HG02763 (cell line): ENCODE measurements around the gene PCDHA3.
"Not testable (repeated sequence)": the region's sequence is repeated elsewhere in the genome, so short reads cannot be mapped to it uniquely, and the experiment has no call there.

Experiments
- ATAC-seq: cut with Tn5 transposase; IDR thresholded peaks from one replicate; pipeline ENCODE4 v1.9.1; 2021; ENCODE audit warnings: mild to moderate bottlenecking, moderate library complexity; ENCODE audit not compliant: unreplicated experiment

Gene PCDHA3

DNA sequence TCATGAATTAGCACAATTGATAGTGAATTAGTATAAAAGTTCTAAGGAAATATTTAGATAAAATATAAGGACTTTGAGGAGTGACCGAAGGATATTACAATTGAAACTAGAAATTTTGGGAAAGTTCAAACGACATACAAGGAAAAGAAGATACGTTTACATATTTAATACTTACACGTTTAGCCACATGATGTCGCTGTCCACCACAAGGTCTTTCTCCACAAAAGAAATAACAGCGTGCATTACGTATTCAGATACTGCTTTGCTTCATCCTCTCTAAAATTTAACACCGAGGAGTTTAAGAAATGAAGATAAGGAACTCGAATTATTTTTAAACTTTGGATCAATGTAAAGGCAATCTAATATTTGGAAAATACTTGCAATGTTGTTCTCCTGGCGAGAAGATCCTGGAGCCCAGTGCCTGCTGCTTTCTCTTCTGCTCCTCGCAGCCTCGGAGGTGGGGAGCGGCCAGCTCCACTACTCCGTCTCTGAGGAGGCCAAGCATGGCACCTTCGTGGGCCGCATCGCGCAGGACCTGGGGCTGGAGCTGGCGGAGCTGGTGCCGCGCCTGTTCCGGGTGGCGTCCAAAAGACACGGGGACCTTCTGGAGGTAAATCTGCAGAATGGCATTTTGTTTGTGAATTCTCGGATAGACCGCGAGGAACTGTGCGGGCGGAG lies at the start of gene PCDHA3:
Gene PCDHA3, plus strand, starts transcription at position 242 of the 678 bp plus-strand sequence.
- ATAC-seq: no peak

DNA sequence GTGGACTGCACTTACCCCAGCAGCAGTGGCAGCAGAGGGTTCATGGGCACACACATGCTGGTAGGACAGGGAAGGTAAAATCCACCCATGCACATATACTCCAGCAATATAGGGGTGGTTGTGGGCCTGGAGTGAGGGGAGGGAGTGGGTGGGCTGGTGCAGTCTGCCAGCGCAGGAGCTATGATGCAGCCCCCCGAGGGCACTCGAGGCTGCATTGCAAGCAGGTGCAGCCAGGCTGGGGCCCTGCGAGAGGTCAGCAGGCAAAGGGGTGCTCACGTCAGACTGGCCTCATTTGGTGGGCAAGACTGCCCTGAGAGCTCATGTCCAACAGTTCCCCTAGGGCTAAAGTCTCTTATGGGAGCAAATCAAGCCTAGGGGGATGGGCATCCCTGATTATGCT lies 47.3 kb upstream of the PCDHA3 start:
- no peak for ATAC-seq

DNA sequence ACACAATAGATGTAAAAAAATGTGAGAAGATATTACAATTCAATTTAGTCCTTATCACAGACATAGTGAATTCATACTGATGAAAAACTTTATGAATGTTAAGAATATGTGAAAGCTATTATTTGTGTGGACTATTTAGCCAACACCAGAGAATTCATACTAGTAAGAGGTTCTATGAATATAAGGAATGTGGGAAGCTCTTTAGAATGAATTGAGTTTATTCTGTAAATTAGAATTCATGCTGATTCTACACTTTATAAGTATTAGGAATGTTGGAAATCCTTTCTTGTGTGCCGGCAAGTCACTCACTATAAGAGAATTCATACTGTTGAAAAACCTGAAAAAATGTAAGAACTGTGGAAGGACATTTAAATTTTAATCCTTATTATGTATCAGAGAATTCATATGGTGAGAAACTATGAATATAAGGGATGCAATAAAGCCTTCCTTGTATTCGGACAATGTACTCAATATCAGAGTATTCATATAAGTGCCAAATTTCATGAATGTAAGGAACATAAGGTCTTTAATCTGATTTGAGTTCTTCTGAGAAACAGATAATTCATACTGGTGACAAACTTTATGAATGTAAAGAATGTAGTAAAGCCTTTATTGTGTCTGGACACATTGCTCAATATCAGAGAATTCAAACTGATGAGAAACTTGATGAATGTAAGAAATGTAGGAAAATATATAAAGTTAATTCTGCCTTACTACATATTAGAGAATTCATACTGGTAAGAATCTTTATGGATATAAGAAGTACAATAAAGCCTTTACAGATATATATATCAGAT lies 36.5 kb upstream of the PCDHA3 start:
- ATAC-seq: no peak

DNA sequence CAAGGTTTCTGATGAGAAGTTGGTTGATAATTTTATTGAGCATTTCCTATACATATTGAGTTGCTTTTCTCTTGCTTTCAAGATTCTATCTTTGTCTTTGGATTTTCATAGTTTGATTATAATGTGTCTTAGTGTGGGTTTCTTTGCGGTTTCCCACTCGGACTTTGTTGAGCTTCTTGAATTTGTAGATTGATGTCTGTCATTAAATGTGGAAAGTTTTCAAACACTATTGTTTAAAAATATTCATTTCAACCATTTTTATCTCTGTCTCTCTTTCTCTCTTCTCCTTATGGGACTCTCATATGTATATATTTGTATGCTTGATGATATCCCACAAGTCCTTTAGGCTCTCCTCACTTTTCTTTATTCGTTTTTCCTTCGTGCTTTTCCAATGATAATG lies 33.4 kb upstream of the PCDHA3 start:
- no peak for ATAC-seq

DNA sequence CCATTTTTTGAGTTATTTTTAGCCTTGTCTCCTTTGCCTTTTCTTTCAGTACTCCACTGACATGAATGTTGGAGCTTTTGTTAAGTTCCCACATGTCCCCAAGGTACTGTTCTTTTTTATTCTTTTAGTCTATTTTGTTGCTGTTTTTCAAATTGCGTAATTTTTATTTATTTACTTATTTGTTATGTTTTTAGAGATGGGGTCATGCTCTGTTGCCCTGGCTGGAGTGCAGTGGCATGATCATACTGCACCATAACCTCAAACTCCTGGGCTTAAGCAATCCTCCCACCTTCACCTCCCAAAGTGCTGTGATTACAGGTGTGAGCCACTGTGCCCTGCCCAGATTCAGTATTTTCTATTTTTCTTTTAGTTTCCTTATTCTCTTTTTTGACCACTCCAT lies 20.3 kb upstream of the PCDHA3 start:
- ATAC-seq: no peak

DNA sequence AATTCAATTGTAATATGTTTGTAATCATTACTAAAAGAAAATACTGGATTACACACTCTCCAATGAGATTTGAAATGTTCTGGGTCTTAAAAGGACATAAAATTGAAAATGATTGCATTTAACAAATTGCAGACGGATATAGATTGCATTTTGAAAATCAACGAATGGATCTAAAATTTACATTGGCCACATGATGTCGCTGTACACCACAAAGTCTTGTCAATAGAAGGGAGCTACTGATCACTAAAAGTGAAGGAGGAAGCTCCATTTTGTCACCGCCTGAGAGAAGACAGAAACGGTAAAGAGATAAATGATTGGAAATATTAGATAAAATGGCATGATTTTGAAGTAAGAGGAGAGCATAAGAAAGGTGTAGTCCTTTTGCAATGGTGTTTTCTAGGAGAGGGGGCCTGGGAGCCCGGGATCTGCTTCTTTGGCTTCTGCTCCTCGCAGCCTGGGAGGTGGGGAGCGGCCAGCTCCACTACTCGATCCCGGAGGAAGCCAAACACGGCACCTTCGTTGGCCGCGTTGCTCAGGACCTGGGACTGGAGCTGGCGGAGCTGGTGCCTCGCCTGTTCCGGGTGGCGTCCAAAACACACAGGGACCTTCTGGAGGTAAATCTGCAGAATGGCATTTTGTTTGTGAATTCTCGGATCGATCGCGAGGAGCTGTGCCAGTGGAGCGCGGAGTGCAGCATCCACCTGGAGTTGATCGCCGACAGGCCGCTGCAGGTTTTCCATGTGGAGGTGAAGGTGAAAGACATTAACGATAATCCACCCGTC lies 14.8 kb upstream of the PCDHA3 start, which contains the start of gene PCDHA1:
Gene PCDHA1, plus strand, starts transcription at position 236 of the 782 bp plus-strand sequence.
- no peak for ATAC-seq

DNA sequence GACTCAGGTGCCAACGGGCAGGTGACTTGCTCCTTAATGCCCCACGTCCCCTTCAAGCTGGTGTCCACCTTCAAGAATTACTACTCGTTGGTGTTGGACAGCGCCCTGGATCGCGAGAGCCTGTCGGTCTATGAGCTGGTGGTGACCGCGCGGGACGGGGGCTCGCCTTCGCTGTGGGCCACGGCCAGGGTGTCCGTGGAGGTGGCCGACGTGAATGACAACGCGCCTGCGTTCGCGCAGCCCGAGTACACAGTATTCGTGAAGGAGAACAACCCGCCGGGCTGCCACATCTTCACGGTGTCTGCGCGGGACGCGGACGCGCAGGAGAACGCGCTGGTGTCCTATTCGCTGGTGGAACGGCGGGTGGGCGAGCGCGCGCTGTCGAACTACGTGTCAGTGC lies 13.4 kb upstream of the PCDHA3 start:
- ATAC-seq: not testable (repeated sequence)

DNA sequence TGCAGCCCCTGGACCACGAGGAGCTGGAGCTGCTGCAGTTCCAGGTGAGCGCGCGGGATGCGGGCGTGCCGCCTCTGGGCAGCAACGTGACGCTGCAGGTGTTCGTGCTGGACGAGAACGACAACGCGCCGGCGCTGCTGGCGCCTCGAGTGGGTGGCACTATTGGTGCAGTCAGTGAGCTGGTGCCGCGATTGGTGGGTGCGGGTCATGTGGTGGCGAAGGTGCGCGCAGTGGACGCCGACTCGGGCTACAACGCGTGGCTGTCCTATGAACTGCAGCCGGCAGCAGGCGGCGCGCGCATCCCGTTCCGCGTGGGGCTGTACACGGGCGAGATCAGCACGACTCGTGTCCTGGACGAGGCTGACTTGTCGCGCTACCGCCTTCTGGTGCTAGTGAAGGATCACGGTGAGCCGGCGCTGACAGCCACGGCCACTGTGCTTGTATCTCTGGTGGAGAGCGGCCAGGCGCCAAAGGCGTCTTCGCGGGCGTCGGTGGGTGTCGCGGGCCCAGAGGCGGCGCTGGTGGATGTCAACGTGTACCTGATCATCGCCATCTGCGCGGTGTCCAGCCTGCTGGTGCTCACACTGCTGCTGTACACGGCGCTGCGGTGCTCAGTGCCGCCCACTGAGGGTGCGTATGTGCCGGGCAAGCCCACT lies 12.9 kb upstream of the PCDHA3 start:
- ATAC-seq: not testable (repeated sequence)

DNA sequence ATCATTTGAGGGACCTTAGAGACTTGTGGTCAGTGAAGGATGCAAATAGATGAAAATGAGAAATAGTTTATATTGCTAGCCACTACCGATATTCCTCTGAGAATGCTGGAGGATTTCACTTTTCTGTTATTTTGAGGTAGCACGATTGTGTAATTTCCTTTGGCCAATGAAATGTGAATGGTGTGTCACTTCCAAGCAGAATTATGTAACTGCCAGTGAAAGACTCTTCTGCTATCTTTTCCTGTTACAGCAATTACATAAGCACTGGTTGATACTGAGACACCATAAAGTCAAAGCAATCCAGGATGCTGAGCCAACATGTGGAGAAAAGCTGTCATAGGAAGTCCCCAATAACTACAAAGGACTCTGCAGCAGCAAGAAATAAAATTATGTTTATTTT lies 9.8 kb upstream of the PCDHA3 start:
- ATAC-seq: no peak

DNA sequence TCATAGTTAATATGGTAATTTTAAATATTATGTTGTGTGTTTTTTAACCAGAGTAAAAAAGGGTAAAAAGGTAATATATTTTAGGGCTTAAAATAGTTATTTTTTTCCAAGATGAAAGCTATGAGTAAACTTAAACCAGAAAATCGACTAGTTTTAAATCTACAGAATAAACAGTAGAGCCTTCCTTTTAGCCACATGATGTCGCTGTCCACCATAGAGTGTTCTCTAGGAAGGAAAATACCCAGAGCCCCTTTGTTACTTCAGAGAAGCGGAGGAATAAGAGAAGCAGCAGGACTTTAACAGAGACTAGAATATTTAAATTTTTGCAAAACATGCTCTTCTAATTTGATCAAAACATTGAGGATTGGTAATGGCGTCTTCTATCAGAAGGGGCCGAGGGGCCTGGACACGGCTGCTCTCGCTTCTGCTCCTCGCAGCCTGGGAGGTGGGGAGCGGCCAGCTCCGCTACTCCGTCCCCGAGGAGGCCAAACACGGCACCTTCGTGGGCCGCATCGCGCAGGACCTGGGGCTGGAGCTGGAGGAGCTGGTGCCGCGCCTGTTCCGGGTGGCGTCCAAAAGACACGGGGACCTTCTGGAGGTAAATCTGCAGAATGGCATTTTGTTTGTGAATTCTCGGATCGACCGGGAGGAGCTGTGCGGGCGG lies 6.1 kb upstream of the PCDHA3 start, which contains the start of gene PCDHA2:
Gene PCDHA2, plus strand, starts transcription at position 258 of the 664 bp plus-strand sequence.
- ATAC-seq: no peak

DNA sequence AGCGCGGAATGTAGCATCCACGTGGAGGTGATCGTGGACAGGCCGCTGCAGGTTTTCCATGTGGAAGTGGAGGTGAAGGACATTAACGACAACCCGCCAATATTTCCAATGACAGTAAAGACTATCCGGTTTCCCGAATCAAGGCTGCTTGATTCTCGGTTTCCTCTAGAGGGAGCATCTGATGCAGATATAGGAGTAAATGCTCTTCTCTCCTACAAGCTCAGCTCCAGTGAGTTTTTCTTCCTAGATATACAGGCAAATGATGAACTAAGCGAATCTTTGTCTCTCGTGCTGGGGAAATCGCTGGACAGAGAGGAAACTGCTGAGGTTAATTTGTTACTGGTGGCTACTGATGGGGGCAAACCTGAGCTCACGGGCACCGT lies 5.6 kb upstream of the PCDHA3 start:
- ATAC-seq: no peak

DNA sequence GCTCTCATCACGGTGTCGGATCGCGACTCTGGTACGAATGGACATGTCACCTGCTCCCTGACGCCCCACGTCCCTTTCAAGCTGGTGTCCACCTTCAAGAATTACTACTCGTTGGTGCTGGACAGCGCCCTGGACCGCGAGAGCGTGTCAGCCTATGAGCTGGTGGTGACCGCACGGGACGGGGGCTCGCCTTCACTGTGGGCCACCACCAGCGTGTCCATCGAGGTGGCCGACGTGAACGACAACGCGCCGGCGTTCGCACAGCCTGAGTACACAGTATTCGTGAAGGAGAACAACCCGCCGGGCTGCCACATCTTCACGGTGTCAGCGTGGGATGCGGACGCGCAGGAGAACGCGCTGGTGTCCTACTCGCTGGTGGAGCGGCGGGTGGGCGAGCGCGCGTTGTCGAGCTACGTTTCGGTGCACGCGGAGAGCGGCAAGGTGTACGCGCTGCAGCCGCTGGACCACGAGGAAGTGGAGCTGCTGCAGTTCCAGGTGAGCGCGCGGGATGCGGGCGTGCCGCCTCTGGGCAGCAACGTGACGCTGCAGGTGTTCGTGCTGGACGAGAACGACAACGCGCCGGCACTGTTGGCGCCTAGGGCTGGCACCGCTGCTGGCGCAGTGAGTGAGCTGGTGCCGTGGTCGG lies 4.7 kb upstream of the PCDHA3 start:
- ATAC-seq: not testable (repeated sequence)

DNA sequence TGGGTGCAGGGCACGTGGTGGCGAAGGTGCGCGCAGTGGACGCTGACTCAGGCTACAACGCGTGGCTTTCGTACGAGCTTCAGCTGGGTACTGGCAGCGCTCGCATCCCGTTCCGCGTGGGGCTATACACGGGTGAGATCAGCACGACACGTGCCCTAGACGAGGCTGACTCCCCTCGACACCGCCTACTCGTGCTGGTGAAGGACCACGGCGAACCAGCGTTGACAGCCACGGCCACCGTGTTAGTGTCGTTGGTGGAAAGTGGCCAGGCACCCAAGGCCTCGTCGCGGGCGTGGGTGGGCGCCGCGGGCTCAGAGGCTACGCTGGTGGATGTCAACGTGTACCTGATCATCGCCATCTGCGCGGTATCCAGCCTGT lies 4.2 kb upstream of the PCDHA3 start:
- no peak for ATAC-seq

DNA sequence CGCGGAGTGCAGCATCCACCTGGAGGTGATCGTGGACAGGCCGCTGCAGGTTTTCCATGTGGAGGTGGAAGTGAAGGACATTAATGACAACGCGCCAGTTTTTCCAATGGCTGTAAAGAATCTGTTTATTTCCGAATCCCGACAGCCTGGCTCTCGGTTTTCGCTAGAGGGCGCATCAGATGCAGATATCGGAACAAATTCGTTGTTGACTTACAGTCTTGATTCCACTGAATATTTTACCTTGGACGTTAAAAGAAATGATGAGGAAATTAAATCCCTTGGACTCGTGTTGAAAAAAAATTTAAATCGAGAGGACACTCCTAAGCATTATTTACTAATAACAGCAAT lies 611 bp downstream of the PCDHA3 start:
- ATAC-seq: no peak

DNA sequence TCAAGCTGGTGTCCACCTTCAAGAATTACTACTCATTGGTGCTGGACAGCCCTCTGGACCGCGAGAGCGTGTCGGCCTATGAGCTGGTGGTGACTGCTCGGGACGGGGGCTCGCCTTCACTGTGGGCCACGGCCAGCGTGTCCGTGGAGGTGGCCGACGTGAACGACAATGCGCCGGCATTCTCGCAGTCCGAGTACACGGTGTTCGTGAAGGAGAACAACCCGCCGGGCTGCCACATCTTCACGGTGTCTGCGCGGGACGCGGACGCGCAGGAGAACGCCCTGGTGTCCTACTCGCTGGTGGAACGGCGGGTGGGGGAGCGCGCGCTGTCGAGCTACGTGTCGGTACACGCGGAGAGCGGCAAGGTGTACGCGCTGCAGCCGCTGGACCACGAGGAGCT lies 1.5 kb downstream of the PCDHA3 start:
- ATAC-seq: not testable (repeated sequence)

DNA sequence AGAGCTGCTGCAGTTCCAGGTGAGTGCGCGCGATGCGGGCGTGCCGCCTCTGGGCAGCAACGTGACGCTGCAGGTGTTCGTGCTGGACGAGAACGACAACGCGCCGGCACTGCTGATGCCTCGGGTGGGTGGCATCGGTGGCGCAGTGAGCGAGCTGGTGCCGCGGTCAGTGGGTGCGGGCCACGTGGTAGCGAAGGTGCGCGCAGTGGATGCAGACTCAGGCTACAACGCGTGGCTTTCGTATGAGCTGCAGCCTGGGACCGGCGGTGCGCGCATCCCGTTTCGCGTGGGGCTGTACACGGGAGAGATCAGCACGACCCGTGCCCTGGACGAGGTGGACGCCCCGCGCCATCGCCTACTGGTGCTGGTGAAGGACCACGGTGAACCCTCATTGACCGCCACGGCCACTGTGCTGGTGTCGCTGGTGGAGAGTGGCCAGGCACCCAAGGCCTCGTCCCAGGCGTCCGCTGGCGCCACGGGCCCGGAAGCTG lies 2.0 kb downstream of the PCDHA3 start:
- no peak for ATAC-seq

DNA sequence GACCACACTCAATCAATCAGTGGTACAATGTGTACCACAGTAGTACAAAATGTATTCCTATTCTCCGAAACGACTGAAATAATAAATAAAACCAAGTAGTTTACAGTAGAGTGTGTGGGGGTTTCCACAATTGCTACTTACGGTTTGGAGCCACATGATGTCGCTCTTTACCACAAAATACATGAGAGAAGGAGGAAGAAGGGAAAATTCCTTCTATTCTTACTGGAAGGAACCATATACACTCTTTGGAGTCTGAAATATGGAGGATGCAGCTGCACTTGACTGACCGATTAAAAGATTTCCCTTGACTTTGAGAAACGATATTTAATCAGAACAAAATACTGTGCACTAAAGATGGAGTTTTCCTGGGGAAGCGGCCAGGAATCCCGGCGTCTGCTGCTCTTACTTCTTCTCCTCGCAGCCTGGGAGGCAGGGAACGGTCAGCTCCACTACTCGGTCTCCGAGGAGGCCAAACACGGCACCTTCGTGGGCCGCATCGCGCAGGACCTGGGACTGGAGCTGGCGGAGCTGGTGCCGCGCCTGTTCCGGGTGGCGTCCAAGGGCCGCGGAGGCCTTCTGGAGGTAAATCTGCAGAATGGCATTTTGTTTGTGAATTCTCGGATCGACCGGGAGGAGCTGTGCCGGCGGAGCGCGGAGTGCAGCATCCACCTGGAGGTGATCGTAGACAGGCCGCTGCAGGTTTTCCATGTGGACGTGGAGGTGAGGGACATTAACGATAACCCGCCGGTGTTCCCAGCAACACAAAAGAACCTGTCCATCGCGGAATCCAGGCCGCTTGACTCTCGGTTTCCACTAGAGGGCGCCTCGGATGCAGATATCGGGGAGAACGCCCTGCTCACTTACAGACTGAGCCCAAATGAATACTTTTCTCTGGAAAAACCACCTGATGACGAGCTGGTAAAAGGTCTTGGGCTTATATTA lies 6.2 kb downstream of the PCDHA3 start, which contains the start of gene PCDHA4:
Gene PCDHA4, plus strand, starts transcription at position 235 of the 942 bp plus-strand sequence.
- ATAC-seq: no peak

DNA sequence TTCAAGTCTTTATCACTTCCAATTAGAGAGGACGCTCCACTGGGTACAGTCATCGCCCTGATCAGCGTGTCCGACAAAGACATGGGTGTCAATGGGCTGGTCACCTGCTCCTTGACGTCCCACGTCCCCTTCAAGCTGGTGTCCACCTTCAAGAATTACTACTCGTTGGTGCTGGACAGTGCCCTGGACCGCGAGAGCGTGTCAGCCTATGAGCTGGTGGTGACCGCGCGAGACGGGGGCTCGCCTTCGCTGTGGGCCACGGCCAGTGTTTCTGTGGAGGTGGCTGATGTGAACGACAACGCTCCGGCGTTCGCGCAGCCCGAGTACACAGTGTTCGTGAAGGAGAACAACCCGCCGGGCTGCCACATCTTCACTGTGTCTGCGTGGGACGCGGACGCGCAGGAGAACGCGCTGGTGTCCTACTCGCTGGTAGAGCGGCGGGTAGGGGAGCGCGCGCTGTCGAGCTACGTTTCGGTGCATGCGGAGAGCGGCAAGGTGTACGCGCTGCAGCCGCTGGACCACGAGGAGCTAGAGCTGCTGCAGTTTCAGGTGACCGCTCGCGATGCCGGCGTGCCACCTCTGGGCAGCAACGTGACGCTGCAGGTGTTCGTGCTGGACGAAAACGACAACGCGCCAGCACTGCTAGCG lies 7.5 kb downstream of the PCDHA3 start:
- ATAC-seq: not testable (repeated sequence)
